Measurements from ENCODE around the gene ASPSCR1. TPM values are rescaled to one million over a fixed set of nuclear protein-coding genes. Genes with fewer than 3 reads are reported as not detected.
"Not testable (repeated sequence)": the region's sequence is repeated elsewhere in the genome, so short reads cannot be mapped to it uniquely, and the experiment has no call there.

Gene ASPSCR1
- total RNA-seq, 4 donors from 2014 or later: 11.7 to 24.4 (median 18.6) TPM

DNA sequence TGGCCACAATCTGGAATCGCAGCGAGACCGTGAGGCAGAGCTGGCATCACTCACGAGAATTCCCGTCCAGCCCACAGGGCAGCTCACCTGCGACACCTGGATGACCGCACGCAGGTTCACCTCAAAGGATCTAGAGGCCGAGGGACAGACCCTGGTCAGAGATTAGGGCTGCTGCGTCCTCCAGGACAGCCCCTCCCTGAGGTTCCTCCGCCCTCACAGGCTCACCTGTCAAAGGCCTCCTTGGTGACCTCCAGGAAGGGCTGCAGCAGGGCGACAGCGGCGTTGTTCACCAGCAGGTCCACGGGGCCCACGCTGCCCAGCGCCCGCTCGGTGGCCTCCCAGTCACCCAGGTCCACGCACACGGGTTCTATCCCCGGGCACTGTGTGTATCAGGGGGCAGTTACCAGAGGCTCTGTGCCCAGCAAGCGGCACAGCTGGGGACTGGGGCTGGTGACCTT lies 59.2 kb downstream of the ASPSCR1 start:
- TF ChIP-seq EP300 (IDR thresholded peaks at IDR 0.05): no peak
- TF ChIP-seq POLR2AphosphoS5 (IDR thresholded peaks at IDR 0.05): no peak
- TF ChIP-seq POLR2A (IDR thresholded peaks at IDR 0.05): no peak
- TF ChIP-seq, protein P1, sequence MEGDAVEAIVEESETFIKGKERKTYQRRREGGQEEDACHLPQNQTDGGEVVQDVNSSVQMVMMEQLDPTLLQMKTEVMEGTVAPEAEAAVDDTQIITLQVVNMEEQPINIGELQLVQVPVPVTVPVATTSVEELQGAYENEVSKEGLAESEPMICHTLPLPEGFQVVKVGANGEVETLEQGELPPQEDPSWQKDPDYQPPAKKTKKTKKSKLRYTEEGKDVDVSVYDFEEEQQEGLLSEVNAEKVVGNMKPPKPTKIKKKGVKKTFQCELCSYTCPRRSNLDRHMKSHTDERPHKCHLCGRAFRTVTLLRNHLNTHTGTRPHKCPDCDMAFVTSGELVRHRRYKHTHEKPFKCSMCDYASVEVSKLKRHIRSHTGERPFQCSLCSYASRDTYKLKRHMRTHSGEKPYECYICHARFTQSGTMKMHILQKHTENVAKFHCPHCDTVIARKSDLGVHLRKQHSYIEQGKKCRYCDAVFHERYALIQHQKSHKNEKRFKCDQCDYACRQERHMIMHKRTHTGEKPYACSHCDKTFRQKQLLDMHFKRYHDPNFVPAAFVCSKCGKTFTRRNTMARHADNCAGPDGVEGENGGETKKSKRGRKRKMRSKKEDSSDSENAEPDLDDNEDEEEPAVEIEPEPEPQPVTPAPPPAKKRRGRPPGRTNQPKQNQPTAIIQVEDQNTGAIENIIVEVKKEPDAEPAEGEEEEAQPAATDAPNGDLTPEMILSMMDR (IDR thresholded peaks at IDR 0.05): no peak
- Histone ChIP-seq H3K36me3 (peaks cover 0 to 18% of the 10 kb centered on the region in 2 donors), H3K27me3 (peaks cover 8% of the 10 kb centered on the region), H3K4me1 (peaks cover 0 to 35% (median 12%) of the 10 kb centered on the region in 3 donors), H3K27ac (peak overlapping the region; percentile 60 to 99 (median 94)), H3K4me3 (peak overlapping the region; percentile 51 to 90), H3K9me3 (no peaks in the 10 kb centered on the region)
- WGBS, 2 donors (ENCODE audit: low coverage in 1 of 2): 57% methylated on average over 4 of the region's 23 CpGs; no CpG with 5 or more reads in 1 of the 2 donors
- ATAC-seq: no peak

DNA sequence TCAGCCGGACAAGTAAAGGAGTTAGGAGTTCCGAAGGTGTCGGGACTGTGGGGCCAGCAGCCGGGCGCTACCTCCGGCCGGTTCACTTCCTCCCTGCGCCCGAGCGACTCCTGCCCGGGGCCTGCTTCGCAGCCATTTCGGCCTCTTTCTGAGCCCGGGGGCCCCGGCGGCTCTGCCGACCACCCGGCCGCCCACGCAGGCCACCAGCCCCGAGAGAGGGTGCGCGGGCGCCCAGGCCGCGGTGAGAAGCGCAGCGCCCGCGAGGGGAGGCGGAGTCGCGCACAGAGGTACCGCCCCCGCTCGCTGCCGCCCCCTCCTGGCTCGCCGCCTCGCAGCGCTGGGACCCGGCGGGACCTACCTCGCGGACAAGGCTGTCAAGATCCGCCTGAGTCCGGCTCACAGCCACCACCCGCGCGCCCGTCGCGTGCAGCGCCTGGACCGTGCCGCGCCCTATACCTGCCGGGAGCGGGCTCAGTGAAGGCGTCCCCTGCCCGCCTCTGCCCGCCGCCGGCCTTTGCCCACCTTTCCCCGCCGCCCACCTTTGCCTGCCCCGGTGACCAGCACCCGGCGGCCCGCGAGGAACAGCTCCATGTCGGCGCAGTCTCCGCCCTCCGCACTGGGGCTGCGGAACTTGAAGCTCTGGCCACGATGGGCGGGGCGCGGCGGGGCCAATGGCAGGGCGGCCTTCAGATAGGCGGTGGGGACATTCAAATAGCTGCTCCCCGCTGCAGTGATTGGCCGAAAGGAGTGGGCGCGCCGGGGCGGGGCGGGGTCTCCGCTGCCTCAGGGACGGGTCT lies 59.9 kb downstream of the ASPSCR1 start, which contains the start of gene DCXR:
DCXR (minus strand) TSS at position 606 of the 797 bp plus-strand sequence; CDS start at position 591, 15 bp downstream.
- ATAC-seq: peak; percentile 98
- peak within 1 kb of the TSS; percentile 51 to 90 for H3K4me3 ChIP-seq
- 2% methylated on average over 9 of the region's 92 CpGs; no CpG with 5 or more reads in 1 of the 2 donors for WGBS, 2 donors (ENCODE audit: low coverage in 1 of 2)
- peaks cover 2% of the 10 kb centered on the region for H3K27me3 ChIP-seq
- TF ChIP-seq EP300 (IDR thresholded peaks at IDR 0.05): no peak
- TF ChIP-seq POLR2A (IDR thresholded peaks at IDR 0.05): peak; percentile 84 to 91
- TF ChIP-seq POLR2AphosphoS5 (IDR thresholded peaks at IDR 0.05): peak; percentile 91
- TF ChIP-seq, protein P1 (IDR thresholded peaks at IDR 0.05): peak in 3 of 4 experiments; percentile 64 to 86 (median 79)
- no peaks in the 10 kb centered on the region for H3K9me3 ChIP-seq
- peaks cover 0 to 29% (median 8%) of the 10 kb centered on the region in 3 donors for H3K4me1 ChIP-seq
- peaks cover 0 to 18% of the 10 kb centered on the region in 2 donors for H3K36me3 ChIP-seq
- H3K27ac ChIP-seq: peak within 1 kb of the TSS; percentile 60 to 99 (median 94)

DNA sequence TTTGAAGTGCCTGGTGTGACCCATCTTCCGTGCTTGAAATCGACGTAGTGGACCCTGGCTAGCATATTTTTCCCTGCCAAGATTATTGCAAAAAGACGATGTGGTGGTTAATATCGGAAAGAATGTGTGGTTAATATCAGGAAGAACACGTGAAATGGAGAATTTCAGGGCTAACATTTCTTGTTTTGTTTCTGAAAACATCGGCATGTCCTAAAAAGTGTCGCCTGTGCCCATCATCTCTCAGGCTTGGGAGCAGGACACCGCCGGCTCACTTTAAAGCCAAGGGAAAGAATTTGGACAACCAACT lies 60.4 kb downstream of the ASPSCR1 start:
- H3K4me1 ChIP-seq: peaks cover 0 to 26% (median 8%) of the 10 kb centered on the region in 3 donors
- H3K36me3 ChIP-seq: peaks cover 0 to 18% of the 10 kb centered on the region in 2 donors
- no peak for ATAC-seq
- H3K9me3 ChIP-seq: no peaks in the 10 kb centered on the region
- no peaks in the 10 kb centered on the region for H3K27me3 ChIP-seq
- H3K27ac ChIP-seq: peak overlapping the region; percentile 60 to 99 (median 94)
- H3K4me3 ChIP-seq: peak overlapping the region in 1 of 2 donors; percentile 90
- TF ChIP-seq POLR2A (IDR thresholded peaks at IDR 0.05) (no peak), EP300 (IDR thresholded peaks at IDR 0.05) (no peak), POLR2AphosphoS5 (IDR thresholded peaks at IDR 0.05) (no peak)
- 1 to 10% methylated on average over 2 to 10 of the region's 10 CpGs for WGBS, 2 donors (ENCODE audit: low coverage in 1 of 2)

DNA sequence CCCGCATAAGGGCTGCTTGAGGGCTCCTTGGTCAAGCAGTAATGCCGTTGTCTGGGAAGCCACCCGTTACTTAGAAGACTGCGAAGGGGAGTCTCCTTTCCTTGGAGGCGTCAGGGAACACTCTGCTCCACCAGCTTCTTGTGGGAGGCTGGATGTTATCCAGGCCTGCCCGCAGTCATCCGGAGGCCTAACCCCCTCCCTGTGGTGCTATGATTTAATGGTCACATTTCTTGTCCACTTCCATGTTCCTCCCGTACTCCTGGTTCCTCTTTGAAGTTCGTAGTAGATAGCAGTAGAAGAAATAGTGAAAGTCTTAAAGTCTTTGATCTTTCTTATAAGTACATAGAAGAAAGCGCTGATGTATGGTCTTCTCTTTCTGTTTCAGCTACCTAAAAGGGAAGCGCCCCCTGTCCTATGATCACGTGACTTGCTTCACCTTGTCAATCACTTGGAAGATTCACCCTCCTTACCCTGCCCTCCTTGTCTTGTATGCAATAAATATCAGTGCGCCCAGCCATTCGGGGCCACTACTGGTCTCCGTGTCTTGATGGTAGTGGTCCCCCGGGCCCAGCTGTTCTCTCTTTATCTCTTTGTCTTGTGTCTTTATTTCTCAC lies 61.5 kb downstream of the ASPSCR1 start:
- not testable (repeated sequence) for H3K9me3 ChIP-seq, H3K4me3 ChIP-seq, H3K27ac ChIP-seq, H3K27me3 ChIP-seq, ATAC-seq
- Histone ChIP-seq H3K36me3 (peaks cover 0 to 18% of the 10 kb centered on the region in 2 donors), H3K4me1 (peaks cover 0 to 26% (median 8%) of the 10 kb centered on the region in 3 donors)
- 84 to 90% methylated on average over 15 to 16 of the region's 16 CpGs for whole genome bisulfite sequencing, 2 donors (ENCODE audit: low coverage in 1 of 2)

DNA sequence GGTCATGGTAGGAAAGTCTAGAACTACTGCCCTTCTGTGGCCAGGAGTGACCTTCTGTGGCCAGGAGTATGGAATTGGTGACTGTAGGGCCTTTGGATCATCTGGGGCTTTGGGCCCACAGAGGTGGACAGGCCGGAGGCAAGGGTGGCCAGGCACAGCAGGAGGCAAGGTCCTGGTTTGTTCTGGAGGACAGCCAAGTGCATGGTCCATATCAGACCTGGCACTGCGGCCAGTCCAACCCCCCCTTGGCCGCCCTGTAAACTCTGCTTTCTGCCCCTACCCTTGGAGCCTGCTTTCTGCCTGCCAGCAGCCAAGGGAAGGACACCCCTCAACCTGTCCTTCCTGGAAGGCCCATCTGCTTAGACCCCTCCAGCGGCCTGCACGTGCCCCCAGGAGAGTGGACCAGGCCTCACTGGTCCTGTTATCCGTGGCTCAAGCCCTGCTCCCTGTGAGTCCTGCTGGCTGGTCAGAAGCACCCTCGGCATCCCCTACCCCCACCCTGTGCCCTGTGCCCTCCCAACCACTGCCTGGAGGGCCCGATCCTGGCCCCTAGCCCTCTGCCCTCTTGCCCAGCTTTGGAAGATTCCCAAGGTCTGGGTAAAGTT lies 62.4 kb downstream of the ASPSCR1 start:
- ATAC-seq: no peak

More for the DNA sequence above, 62.4 kb downstream of the ASPSCR1 start:
- Histone ChIP-seq H3K4me3 (no peak overlapping the region), H3K36me3 (peaks cover 0 to 15% of the 10 kb centered on the region in 2 donors), H3K27ac (no peak overlapping the region), H3K4me1 (peaks cover 0 to 26% (median 8%) of the 10 kb centered on the region in 3 donors), H3K9me3 (no peaks in the 10 kb centered on the region), H3K27me3 (no peaks in the 10 kb centered on the region)
- TF ChIP-seq, protein P1 (IDR thresholded peaks at IDR 0.05): no peak
- TF ChIP-seq EP300 (IDR thresholded peaks at IDR 0.05): no peak
- TF ChIP-seq POLR2A (IDR thresholded peaks at IDR 0.05): no peak
- no peak for TF ChIP-seq POLR2AphosphoS5 (IDR thresholded peaks at IDR 0.05)
- WGBS, 2 donors (ENCODE audit: low coverage in 1 of 2): 87 to 90% methylated on average over 2 to 4 of the region's 8 CpGs

Data from gastroesophageal sphincter (tissue), 4 donors.